ENCODE results near the gene MYBPH.

DNA sequence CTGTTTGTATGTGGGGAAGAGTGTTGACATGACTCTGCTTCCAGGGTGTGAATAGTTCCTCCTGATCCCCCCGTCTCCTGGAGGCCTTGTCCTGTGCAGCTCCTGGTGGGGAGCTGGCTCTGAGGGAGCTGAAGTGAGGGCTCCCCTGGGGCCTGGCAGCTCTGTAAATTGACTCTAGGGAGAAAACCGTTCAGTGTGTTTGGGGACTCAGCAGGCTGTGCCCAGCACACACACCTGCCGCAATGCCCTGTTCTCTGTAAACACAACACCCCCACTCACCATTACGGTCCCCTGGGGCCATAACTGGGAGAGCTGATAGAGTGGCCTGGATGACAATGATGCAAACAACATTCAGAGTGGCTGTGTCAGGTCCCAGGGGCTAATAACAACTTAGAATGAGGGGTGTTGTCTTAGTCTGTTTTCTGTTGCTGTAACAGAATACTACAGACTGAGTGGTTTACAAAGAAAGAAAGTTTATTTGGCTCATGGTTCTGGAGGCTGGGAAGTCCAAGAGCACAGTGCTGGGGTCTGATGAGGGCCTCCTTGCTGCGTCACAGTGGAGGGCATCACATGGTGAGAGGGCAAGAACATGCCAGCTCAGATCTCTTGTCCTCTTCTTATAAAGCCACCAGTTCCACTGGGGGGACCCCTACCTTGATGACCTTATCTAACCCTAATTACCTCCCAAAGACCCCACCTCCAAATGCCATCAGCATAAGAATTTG is 32.8 kb downstream of the MYBPH start:
- TF ChIP-seq, protein P1, sequence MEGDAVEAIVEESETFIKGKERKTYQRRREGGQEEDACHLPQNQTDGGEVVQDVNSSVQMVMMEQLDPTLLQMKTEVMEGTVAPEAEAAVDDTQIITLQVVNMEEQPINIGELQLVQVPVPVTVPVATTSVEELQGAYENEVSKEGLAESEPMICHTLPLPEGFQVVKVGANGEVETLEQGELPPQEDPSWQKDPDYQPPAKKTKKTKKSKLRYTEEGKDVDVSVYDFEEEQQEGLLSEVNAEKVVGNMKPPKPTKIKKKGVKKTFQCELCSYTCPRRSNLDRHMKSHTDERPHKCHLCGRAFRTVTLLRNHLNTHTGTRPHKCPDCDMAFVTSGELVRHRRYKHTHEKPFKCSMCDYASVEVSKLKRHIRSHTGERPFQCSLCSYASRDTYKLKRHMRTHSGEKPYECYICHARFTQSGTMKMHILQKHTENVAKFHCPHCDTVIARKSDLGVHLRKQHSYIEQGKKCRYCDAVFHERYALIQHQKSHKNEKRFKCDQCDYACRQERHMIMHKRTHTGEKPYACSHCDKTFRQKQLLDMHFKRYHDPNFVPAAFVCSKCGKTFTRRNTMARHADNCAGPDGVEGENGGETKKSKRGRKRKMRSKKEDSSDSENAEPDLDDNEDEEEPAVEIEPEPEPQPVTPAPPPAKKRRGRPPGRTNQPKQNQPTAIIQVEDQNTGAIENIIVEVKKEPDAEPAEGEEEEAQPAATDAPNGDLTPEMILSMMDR (IDR thresholded peaks at IDR 0.05) = no peak
- TF ChIP-seq EZH2 (IDR thresholded peaks at IDR 0.05; ENCODE audit: borderline replicate concordance, insufficient read depth, low read depth, low read length, poor library complexity, severe bottlenecking) = no peak

Data from B cell (primary cell).